ENCODE results near the gene ASTN2. TPM values are rescaled to one million over a fixed set of nuclear protein-coding genes. Genes with fewer than 3 reads are reported as not detected.

ASTN2 gene
- total RNA-seq, 1 experiment from 2014 or later, result 4.8 TPM

GRCh38 chr9:117088786-117089185, 326.1 kb downstream of the ASTN2 start:
- no peak for TF ChIP-seq POLR2A (IDR thresholded peaks at IDR 0.05; ENCODE audit: borderline replicate concordance, extremely low read depth, insufficient read depth, insufficient read length)
- no peak for TF ChIP-seq CBX3 (IDR thresholded peaks at IDR 0.05; ENCODE audit: low read depth)
- TF ChIP-seq SP1 (IDR thresholded peaks at IDR 0.05; ENCODE audit: low read depth), result no peak
- no peak for TF ChIP-seq SIN3A (IDR thresholded peaks at IDR 0.05; ENCODE audit: low read depth)
- TF ChIP-seq FOSL1 (IDR thresholded peaks at IDR 0.05; ENCODE audit: low read depth), result no peak
- TF ChIP-seq ATF3 (IDR thresholded peaks at IDR 0.05), result no peak
- no peak for TF ChIP-seq REST (IDR thresholded peaks at IDR 0.05; ENCODE audit: low read depth)
- no peak for TF ChIP-seq EZH2 (IDR thresholded peaks at IDR 0.05)
- no peak for TF ChIP-seq RAD21 (IDR thresholded peaks at IDR 0.05; ENCODE audit: low read depth)
- no peak for TF ChIP-seq MAX (IDR thresholded peaks at IDR 0.05)
- TF ChIP-seq POLR2AphosphoS5 (IDR thresholded peaks at IDR 0.05; ENCODE audit: low read depth, low read length), result no peak
- TF ChIP-seq EGR1 (IDR thresholded peaks at IDR 0.05; ENCODE audit: low read depth), result no peak
- TF ChIP-seq ZBTB33 (IDR thresholded peaks at IDR 0.05; ENCODE audit: extremely low read depth, insufficient replicate concordance, low read length), result no peak
- no peak for TF ChIP-seq CTCF (IDR thresholded peaks at IDR 0.05 in 2 of 3, conservative IDR thresholded peaks at IDR 0.05 in 1 of 3; ENCODE audit: borderline replicate concordance in 1 of 3, insufficient read depth in 1 of 3, low read depth in 2 of 3, low read length in 2 of 3)
- no peak for TF ChIP-seq ZNF274 (IDR thresholded peaks at IDR 0.05; ENCODE audit: low read depth, low read length)
- no peak for TF ChIP-seq CEBPB (IDR thresholded peaks at IDR 0.05; ENCODE audit: low read depth)
- no peak for TF ChIP-seq ZFX (IDR thresholded peaks at IDR 0.05)
- no TSS peak for BruUV-seq (replicated peaks)

More at GRCh38 chr9:117088786-117089185, 326.1 kb downstream of the ASTN2 start:
- DNase-seq (ENCODE audit: low read depth, low spot score), result no peak
- no peak overlapping the region for H3K27ac ChIP-seq (ENCODE audit: low read depth, low read length)
- H3K36me3 ChIP-seq (ENCODE audit: control insufficient read depth in 1 of 2, insufficient read depth in 2 of 2, low read length in 2 of 2), result no peaks in the 10 kb centered on the region
- H4K20me1 ChIP-seq (ENCODE audit: insufficient read depth), result no peaks in the 10 kb centered on the region
- RAD21 ChIA-PET (ENCODE audit: low non-redundant PET in 1 of 2, low total read pairs in 2 of 2, uncharacterized antibody in 2 of 2, unreplicated experiment in 2 of 2), result no interaction called here
- H3K4me3 ChIP-seq (replicated peaks in 1 of 2; ENCODE audit: low read depth in 1 of 2, low read length in 2 of 2), result no peak overlapping the region
- H3K9ac ChIP-seq (ENCODE audit: low read length), result no peak overlapping the region
- no peaks in the 10 kb centered on the region for H3K27me3 ChIP-seq (ENCODE audit: insufficient read depth, low read length)
- H3K9me3 ChIP-seq (ENCODE audit: control insufficient read depth in 1 of 2, insufficient read depth in 1 of 2, low read depth in 1 of 2, low read length in 2 of 2), result no peaks in the 10 kb centered on the region; a peak in 1 of 4 replicates
- H3K9me2 ChIP-seq (ENCODE audit: insufficient read depth), result no peaks in the 10 kb centered on the region
- no peak overlapping the region for H2AFZ ChIP-seq (ENCODE audit: low read depth, low read length, poor library complexity, severe bottlenecking)
- no peak overlapping the region for H3K4me2 ChIP-seq (ENCODE audit: low read length)
- H3K4me1 ChIP-seq (ENCODE audit: control insufficient read depth in 1 of 2, insufficient read depth in 2 of 2, low read length in 2 of 2), result no peaks in the 10 kb centered on the region
- no peak for ATAC-seq
- intact Hi-C loops (cut with micrococcal nuclease), result no loop called here
- CTCF ChIA-PET, result no interaction called here
- POLR2A ChIA-PET, result no interaction called here
- H3K79me2 ChIP-seq (ENCODE audit: insufficient read depth, low read length), result no peaks in the 10 kb centered on the region
